H1 (cell line): ENCODE results near the gene P2RX5.

Experiments used
- CHD1 ChIP-seq: IDR thresholded peaks from 2 replicates; pipeline ENCODE4 v1.6.1; 2012; ENCODE audit warnings: low read depth, low read length, improper control_type of control experiment
- CTCF ChIP-seq, 3 experiments: IDR thresholded peaks; 1 replicate in 2 of 3; 2 replicates in 1 of 3; pipeline versions ENCODE4 v1.5.1 to v1.6.1; 2011; ENCODE audit warnings: low read length in 3 of 3, mild to moderate bottlenecking in 3 of 3, inconsistent platforms in 2 of 3, low read depth in 1 of 3, moderate library complexity in 1 of 3; ENCODE audit not compliant: insufficient read depth in 1 of 3; ENCODE audit errors: control extremely low read depth in 1 of 3
- EGR1 ChIP-seq: IDR thresholded peaks from 2 replicates; pipeline ENCODE4 v1.6.1; 2011; ENCODE audit warnings: low read depth, low read length, borderline replicate concordance
- EP300 ChIP-seq, 2 experiments: IDR thresholded peaks; 1 replicate in 1 of 2; 2 replicates in 1 of 2; pipeline ENCODE4 v1.6.1; 2011 to 2012; ENCODE audit warnings: low read depth in 2 of 2, low read length in 2 of 2, mild to moderate bottlenecking in 2 of 2, borderline replicate concordance in 1 of 2, inconsistent platforms in 1 of 2, moderate library complexity in 1 of 2
- EZH2 ChIP-seq: fragments of 200-600 bp; sonication (generic); IDR thresholded peaks from 2 replicates; pipeline ENCODE4 v1.7.1; 2012; ENCODE audit warnings: low read depth, mild to moderate bottlenecking, moderate library complexity, low read length, inconsistent platforms; ENCODE audit not compliant: severe bottlenecking
- KDM1A ChIP-seq: fragments of 200-600, 300-600 bp; sonication (generic); IDR thresholded peaks from 2 replicates; pipeline ENCODE4 v1.7.1; 2016; ENCODE audit warnings: mild to moderate bottlenecking, low read length, borderline replicate concordance
- KDM4A ChIP-seq: IDR thresholded peaks from one replicate; pipeline ENCODE4 v1.7.1; 2012; ENCODE audit warnings: low read depth, mild to moderate bottlenecking, moderate library complexity, low read length, inconsistent platforms; ENCODE audit not compliant: severe bottlenecking
- POLR2A ChIP-seq, 2 experiments: IDR thresholded peaks; 1 replicate in 1 of 2; 2 replicates in 1 of 2; pipeline ENCODE4 v1.6.1; 2011; ENCODE audit warnings: low read depth in 2 of 2, low read length in 2 of 2, mild to moderate bottlenecking in 2 of 2; ENCODE audit errors: control extremely low read depth in 1 of 2
- POLR2AphosphoS5 ChIP-seq: IDR thresholded peaks from 2 replicates; pipeline ENCODE4 v1.6.1; 2011; ENCODE audit warnings: low read depth, low read length
- RAD21 ChIP-seq, 2 experiments: IDR thresholded peaks in 1 of 2; conservative IDR thresholded peaks in 1 of 2; 2 replicates each; pipeline ENCODE4 v1.6.1; 2011; ENCODE audit warnings: low read depth in 2 of 2, low read length in 2 of 2, improper control_type of control experiment in 1 of 2, inconsistent platforms in 1 of 2, mild to moderate bottlenecking in 1 of 2, moderate library complexity in 1 of 2
- RXRA ChIP-seq: IDR thresholded peaks from 2 replicates; pipeline ENCODE4 v1.6.1; 2011; ENCODE audit warnings: low read depth, mild to moderate bottlenecking, low read length, moderate library complexity; ENCODE audit not compliant: insufficient read depth
- TAF1 ChIP-seq: IDR thresholded peaks from 2 replicates; pipeline ENCODE4 v1.6.1; 2011; ENCODE audit warnings: mild to moderate bottlenecking, low read depth, low read length
- USF2 ChIP-seq: IDR thresholded peaks from 2 replicates; pipeline ENCODE4 v1.6.1; 2011; ENCODE audit warnings: low read length, improper control_type of control experiment
- YY1 ChIP-seq: IDR thresholded peaks from 2 replicates; pipeline ENCODE4 v1.6.1; 2011; ENCODE audit warnings: low read depth, mild to moderate bottlenecking, low read length

DNA sequence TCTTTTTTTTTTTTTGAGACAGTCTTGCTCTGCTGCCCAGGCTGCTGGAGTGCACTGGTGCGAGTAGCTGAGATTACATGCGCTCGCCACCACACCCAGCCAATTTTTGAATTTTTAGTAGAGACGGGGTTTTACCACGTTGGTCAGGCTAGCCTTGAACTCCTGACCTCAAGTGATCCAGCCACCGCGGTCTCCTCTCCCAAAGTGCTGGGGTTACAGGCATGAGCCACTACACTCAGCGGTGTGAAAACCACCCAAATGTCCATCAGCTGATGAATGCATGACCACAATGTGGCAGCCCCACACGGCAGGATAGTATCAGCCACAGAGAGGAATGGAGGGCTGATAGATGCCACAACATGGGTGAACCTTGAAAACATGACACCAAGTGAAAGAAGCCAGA lies 2.1 kb downstream of the P2RX5 start:
- TF ChIP-seq CTCF (IDR thresholded peaks at IDR 0.05; ENCODE audit: control extremely low read depth in 1 of 3, insufficient read depth in 1 of 3, low read depth in 1 of 3, low read length in 3 of 3) (no peak), POLR2A (IDR thresholded peaks at IDR 0.05; ENCODE audit: control extremely low read depth in 1 of 2, low read depth in 2 of 2, low read length in 2 of 2) (no peak), POLR2AphosphoS5 (no peak), EP300 (IDR thresholded peaks at IDR 0.05; ENCODE audit: borderline replicate concordance in 1 of 2, low read depth in 2 of 2, low read length in 2 of 2) (no peak), EZH2 (no peak), KDM4A (no peak), TAF1 (no peak), KDM1A (no peak), EGR1 (no peak), CHD1 (no peak), USF2 (no peak), YY1 (no peak), RXRA (no peak), RAD21 (IDR thresholded peaks at IDR 0.05 in 1 of 2, conservative IDR thresholded peaks at IDR 0.05 in 1 of 2; ENCODE audit: low read depth in 2 of 2, low read length in 2 of 2) (no peak)
